Astrocyte (in vitro differentiated cells and primary cell): ENCODE measurements around the gene AMN. TPM values are rescaled to one million over a fixed set of nuclear protein-coding genes. Genes with fewer than 3 reads are reported as not detected.

ENCODE experiments used
- DNase-seq: peaks from one replicate; pipeline ENCODE4 v3.0.0-alpha.2; 2010; ENCODE audit warnings: low read depth
- FAIRE-seq: peaks from 2 replicates; lab custom pipeline; 2011; peaks lifted over from hg19 to GRCh38; lab: Jason Lieb, UNC
- H2AFZ ChIP-seq: 2 replicates; pipeline ENCODE4 v1.6.0; 2012; ENCODE audit warnings: low read depth, low read length, inconsistent platforms
- H3K27ac ChIP-seq: 2 replicates; pipeline ENCODE4 v1.5.1; 2011; ENCODE audit warnings: low read depth, low read length, inconsistent platforms
- H3K27me3 ChIP-seq: 2 replicates; pipeline ENCODE4 v1.6.0; 2011; ENCODE audit warnings: low read length, inconsistent platforms; ENCODE audit not compliant: insufficient read depth
- H3K36me3 ChIP-seq: 2 replicates; pipeline ENCODE4 v1.5.1; 2011; ENCODE audit warnings: low read length, inconsistent platforms; ENCODE audit not compliant: insufficient read depth
- H3K4me1 ChIP-seq: 2 replicates; pipeline ENCODE4 v1.5.1; 2011; ENCODE audit warnings: low read length, inconsistent platforms; ENCODE audit not compliant: insufficient read depth
- H3K4me2 ChIP-seq: 2 replicates; pipeline ENCODE4 v1.6.0; 2012; ENCODE audit warnings: low read length, inconsistent platforms
- H3K4me3 ChIP-seq: 2 replicates; pipeline ENCODE4 v1.5.1; 2011; ENCODE audit warnings: low read depth, mild to moderate bottlenecking, low read length, inconsistent platforms; ENCODE audit not compliant: insufficient read depth
- H3K79me2 ChIP-seq: 2 replicates; pipeline ENCODE4 v1.6.0; 2012; ENCODE audit warnings: mild to moderate bottlenecking, low read length, inconsistent platforms; ENCODE audit not compliant: insufficient read depth
- H3K9ac ChIP-seq: 2 replicates; pipeline ENCODE4 v1.6.0; 2012; ENCODE audit warnings: mild to moderate bottlenecking, low read length, inconsistent platforms
- H3K9me3 ChIP-seq: 2 replicates; pipeline ENCODE4 v1.5.1; 2012; ENCODE audit warnings: low read depth, mild to moderate bottlenecking, low read length, inconsistent platforms; ENCODE audit not compliant: insufficient read depth
- H4K20me1 ChIP-seq: 2 replicates; pipeline ENCODE4 v1.6.0; 2012; ENCODE audit warnings: low read length, inconsistent platforms; ENCODE audit not compliant: insufficient read depth
- H3K27ac Mint-ChIP-seq: one replicate; pipeline ENCODE4 v1.8.0; 2021; ENCODE audit warnings: mild to moderate bottlenecking, mixed read lengths; ENCODE audit not compliant: unreplicated experiment
- H3K27me3 Mint-ChIP-seq: one replicate; pipeline ENCODE4 v1.8.0; 2021; ENCODE audit warnings: low read depth, mixed read lengths; ENCODE audit not compliant: unreplicated experiment
- H3K36me3 Mint-ChIP-seq: one replicate; pipeline ENCODE4 v1.8.0; 2021; ENCODE audit warnings: low read depth, mixed read lengths; ENCODE audit not compliant: unreplicated experiment
- H3K4me1 Mint-ChIP-seq: one replicate; pipeline ENCODE4 v1.8.0; 2021; ENCODE audit warnings: low read depth, mixed read lengths; ENCODE audit not compliant: unreplicated experiment
- H3K4me3 Mint-ChIP-seq: one replicate; pipeline ENCODE4 v1.8.0; 2021; ENCODE audit warnings: mild to moderate bottlenecking, moderate library complexity, mixed read lengths; ENCODE audit not compliant: unreplicated experiment
- H3K9me3 Mint-ChIP-seq: one replicate; pipeline ENCODE4 v1.8.0; 2021; ENCODE audit warnings: mild to moderate bottlenecking, mixed read lengths; ENCODE audit not compliant: unreplicated experiment
- CTCF ChIP-seq: IDR thresholded peaks from 2 replicates; pipeline ENCODE4 v1.5.1; 2011; ENCODE audit warnings: low read depth, mild to moderate bottlenecking, inconsistent platforms, low read length, moderate library complexity; ENCODE audit not compliant: insufficient read depth
- EZH2 ChIP-seq: IDR thresholded peaks from 2 replicates; pipeline ENCODE4 v1.6.1; 2012; ENCODE audit warnings: mild to moderate bottlenecking, low read length, inconsistent platforms; ENCODE audit not compliant: insufficient read depth
- total RNA-seq: library from RNA; stranded (reverse); gene quantifications from 2 replicates; pipeline ENCODE4 v1.2.1, GENCODE V29; 2021

The AMN gene
- total RNA-seq, 1 donor from 2014 or later: 2.0 TPM

- Histone ChIP-seq H3K27ac (no peak overlapping the region), H3K4me1 (peaks cover 22% of the 10 kb centered on the region), H4K20me1 (peaks cover 49% of the 10 kb centered on the region), H2AFZ (no peak overlapping the region), H3K9ac (no peak overlapping the region), H3K27me3 (peaks cover 21% of the 10 kb centered on the region), H3K36me3 (peaks cover 8% of the 10 kb centered on the region), H3K9me3 (no peaks in the 10 kb centered on the region), H3K79me2 (no peaks in the 10 kb centered on the region), H3K4me3 (no peak overlapping the region), H3K4me2 (no peak overlapping the region)
- TF ChIP-seq EZH2: no peak
- TF ChIP-seq CTCF: no peak
- FAIRE-seq (no peak), DNase-seq (no peak)
- peak overlapping the region; percentile 57 for H3K4me3 Mint-ChIP-seq
- peak overlapping the region; percentile 72 for H3K27ac Mint-ChIP-seq
- H3K36me3 Mint-ChIP-seq: peaks cover 8% of the 10 kb centered on the region
- H3K4me1 Mint-ChIP-seq: peaks cover 2% of the 10 kb centered on the region
- no peaks in the 10 kb centered on the region for H3K9me3 Mint-ChIP-seq
- H3K27me3 Mint-ChIP-seq: peaks cover 4% of the 10 kb centered on the region
Observed at GRCh38 chr14:102931580-102932285, 9.3 kb downstream of the AMN start.

- TF ChIP-seq EZH2: no peak
- no peak for TF ChIP-seq CTCF
- H3K36me3 Mint-ChIP-seq: peaks cover 13% of the 10 kb centered on the region
- no peak overlapping the region for H2AFZ ChIP-seq
- no peak overlapping the region for H3K9ac ChIP-seq
- peaks cover 52% of the 10 kb centered on the region for H4K20me1 ChIP-seq
- no peaks in the 10 kb centered on the region for H3K79me2 ChIP-seq
- no peak overlapping the region for H3K4me2 ChIP-seq
- peaks cover 22% of the 10 kb centered on the region for H3K4me1 ChIP-seq
- DNase-seq (no peak), FAIRE-seq (no peak)
- no peak overlapping the region for H3K27ac Mint-ChIP-seq
- H3K27ac ChIP-seq: no peak overlapping the region
- H3K27me3 Mint-ChIP-seq: no peaks in the 10 kb centered on the region
- H3K9me3 ChIP-seq: no peaks in the 10 kb centered on the region
- no peaks in the 10 kb centered on the region for H3K9me3 Mint-ChIP-seq
- H3K4me1 Mint-ChIP-seq: peaks cover 2% of the 10 kb centered on the region
- H3K27me3 ChIP-seq: peaks cover 18% of the 10 kb centered on the region
- H3K4me3 Mint-ChIP-seq: no peak overlapping the region
- H3K4me3 ChIP-seq: no peak overlapping the region
- peaks cover 14% of the 10 kb centered on the region for H3K36me3 ChIP-seq
Observed at GRCh38 chr14:102932484-102933248, 10.2 kb downstream of the AMN start.
